GM12872 (cell line): ENCODE results near the gene HKDC1.

ENCODE experiments used
- TF ChIP-seq, protein P1 (sequence below): IDR thresholded peaks from 3 replicates; pipeline ENCODE4 v1.5.1; 2011; ENCODE audit warnings: low read depth, mild to moderate bottlenecking, low read length, moderate library complexity; ENCODE audit not compliant: insufficient read depth

The HKDC1 gene

DNA sequence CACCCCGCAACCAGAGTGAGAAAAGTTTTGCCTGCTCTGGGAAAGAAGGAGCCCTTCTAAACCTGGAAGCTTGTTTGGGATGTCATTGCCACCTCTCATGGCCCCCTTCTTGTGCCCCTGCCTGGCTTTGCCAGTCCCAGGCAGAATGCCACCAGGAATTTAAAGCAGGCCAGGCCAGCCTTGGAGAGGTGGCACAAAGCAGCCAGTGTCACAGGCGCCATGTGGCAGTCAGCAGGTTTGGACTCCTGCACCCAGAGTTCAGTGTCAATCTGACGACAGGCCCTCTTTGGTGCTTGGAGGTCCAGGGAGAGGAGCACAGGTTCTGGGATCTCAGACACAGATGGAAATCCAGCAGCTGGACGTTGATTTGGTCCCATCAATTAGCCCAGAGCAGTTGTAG lies 70.9 kb downstream of the HKDC1 start:
- TF ChIP-seq, protein P1, sequence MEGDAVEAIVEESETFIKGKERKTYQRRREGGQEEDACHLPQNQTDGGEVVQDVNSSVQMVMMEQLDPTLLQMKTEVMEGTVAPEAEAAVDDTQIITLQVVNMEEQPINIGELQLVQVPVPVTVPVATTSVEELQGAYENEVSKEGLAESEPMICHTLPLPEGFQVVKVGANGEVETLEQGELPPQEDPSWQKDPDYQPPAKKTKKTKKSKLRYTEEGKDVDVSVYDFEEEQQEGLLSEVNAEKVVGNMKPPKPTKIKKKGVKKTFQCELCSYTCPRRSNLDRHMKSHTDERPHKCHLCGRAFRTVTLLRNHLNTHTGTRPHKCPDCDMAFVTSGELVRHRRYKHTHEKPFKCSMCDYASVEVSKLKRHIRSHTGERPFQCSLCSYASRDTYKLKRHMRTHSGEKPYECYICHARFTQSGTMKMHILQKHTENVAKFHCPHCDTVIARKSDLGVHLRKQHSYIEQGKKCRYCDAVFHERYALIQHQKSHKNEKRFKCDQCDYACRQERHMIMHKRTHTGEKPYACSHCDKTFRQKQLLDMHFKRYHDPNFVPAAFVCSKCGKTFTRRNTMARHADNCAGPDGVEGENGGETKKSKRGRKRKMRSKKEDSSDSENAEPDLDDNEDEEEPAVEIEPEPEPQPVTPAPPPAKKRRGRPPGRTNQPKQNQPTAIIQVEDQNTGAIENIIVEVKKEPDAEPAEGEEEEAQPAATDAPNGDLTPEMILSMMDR, result no peak

DNA sequence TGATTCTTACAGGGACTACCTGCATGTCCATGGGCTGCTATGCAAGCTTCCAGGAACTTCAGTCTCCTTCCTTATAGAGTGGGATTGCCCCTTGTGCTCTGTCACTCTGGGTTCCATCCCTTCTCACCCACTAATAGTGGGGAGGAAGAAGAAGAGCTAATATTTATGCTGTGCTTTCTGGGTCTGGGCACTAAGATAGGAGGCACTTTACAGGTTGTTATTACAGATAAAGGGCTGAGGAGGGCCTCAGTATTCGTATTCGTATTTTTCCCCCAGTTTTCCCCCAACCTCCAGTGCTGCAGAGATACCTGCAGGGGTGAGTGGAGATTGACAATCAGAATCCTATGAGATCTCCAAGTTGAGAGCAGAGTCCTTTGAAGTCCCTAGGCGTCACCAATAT lies 72.3 kb downstream of the HKDC1 start:
- TF ChIP-seq, protein P1, result no peak

DNA sequence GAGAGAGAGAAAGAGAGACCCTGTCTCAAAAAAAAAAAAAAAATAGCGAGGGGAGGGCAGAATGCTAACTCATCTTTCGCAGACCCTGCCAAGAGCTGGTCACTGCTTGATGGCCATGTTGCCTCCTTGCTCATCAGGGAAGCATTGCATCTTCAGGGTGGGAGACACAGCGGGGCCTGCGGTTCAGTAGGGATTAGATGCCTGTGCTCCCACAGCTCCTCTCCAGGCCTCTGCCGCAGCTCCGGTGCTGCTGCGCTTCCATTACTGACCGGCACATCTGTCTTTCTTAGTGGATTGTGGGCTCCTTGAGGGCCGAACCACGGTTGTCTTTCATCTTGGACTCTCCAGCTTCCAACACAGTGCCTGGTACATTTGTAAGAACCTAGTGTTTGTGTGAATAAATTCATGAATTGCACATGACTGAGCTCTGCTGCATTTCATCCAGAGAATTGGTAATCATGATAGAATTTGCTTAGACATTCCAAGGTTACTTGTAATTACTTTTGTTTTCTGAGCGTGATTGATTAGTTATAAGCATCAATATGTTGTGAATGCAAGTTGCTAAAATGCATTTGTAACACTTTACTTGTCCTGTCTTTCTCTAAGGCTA lies 75.0 kb downstream of the HKDC1 start:
- TF ChIP-seq, protein P1, result no peak

DNA sequence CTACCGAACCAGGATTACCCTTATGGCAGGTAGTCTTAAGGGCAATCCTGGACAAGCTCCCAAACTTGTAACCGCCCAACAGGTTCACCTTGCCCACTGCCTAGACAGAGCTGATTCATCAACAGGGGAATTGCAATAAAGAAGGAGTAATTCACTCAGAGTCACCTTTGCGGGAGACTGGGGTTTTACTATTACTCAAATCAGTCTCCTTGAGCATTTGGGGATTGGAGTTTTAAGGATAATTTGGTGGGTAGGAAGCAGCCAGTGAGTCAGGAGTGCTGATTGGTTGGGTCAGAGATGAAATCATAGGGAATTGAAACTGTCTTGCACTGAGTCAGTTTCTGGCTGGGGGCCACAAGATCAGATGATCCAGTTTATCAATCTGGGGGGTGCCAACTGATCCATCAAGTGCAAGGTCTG lies 83.5 kb downstream of the HKDC1 start:
- TF ChIP-seq, protein P1, result no peak

DNA sequence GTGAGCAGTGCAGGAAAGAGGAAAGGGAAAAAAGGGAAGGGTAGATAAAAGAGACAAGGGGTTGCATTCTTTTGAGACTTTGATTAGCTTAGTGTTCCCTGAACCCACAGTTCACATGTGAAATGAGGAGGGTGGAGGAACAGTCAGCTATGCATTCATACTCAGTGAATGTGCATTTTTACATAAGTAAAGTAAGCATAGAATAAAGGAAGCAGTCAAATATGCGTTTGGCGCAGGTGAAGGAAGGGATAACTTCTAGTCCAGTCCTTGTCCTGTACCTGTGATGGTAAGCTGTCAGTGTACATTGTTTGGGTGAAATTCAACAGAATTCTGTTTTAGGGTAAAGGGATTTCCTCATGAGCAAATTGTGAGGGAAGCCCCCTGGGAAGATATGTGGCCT lies 86.3 kb downstream of the HKDC1 start:
- TF ChIP-seq, protein P1, result no peak

DNA sequence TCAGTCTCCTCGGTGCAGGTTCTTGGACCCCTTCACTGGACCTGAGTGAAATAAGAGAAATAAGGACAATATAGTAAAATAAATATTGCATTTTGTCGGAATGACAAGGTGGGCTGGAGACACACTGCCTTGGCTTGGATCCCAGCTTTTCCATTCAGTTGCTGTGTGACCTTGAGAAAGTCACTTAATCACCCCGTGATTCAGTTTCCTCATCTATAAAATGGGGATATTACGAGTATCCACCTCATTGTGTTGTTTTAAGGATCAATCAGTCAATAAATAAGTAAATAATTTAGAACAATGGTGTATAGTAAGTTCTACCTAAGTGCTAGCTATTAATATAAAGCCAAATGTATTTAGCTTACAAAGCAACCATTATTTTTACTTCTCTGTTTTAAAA lies 87.3 kb downstream of the HKDC1 start:
- TF ChIP-seq, protein P1, result no peak

DNA sequence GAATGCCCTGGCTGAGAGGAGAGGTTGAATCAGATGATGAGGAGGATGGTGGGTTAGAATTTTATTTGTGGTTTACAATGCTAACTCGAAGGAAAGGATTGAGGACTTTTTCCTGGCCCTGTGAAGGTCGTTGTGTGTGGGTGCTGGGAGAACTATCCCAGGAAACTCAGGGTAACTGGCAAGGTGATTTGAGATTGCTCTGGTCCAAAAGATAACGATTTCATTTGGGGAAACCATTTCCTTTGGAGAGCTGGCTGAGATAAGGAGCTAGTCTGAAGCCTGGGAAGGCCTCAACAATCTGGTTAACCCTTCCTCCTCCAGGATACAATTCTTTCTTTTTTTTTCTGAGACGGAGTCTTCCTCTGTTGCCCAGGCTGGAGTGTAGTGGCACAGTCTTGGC lies 91.2 kb downstream of the HKDC1 start:
- TF ChIP-seq, protein P1, result no peak
